Islet precursor cell (in vitro differentiated cells): ENCODE results near the gene ALDH3B2.

ENCODE experiments used
- DNase-seq: peaks from one replicate; pipeline ENCODE4 v3.0.0-alpha.2; 2018

The ALDH3B2 gene

GRCh38 chr11:67612751-67613150, 61.7 kb downstream of the ALDH3B2 start:
- no peak for DNase-seq
